Ishikawa (cell line): Measurements from ENCODE around the gene PRPS1.

Experiments
- CEBPB ChIP-seq: IDR thresholded peaks from 2 replicates; pipeline ENCODE4 v1.6.1; 2012
- CREB1 ChIP-seq: IDR thresholded peaks from 2 replicates; pipeline ENCODE4 v1.6.1; 2012; ENCODE audit warnings: low read depth
- EGR1 ChIP-seq: IDR thresholded peaks from 2 replicates; pipeline ENCODE4 v1.6.1; 2012
- EP300 ChIP-seq: IDR thresholded peaks from 2 replicates; pipeline ENCODE4 v1.6.1; 2012; ENCODE audit warnings: borderline replicate concordance
- FOXM1 ChIP-seq: IDR thresholded peaks from 2 replicates; pipeline ENCODE4 v1.6.1; 2012; ENCODE audit warnings: low read depth, borderline replicate concordance
- NFIC ChIP-seq: IDR thresholded peaks from 2 replicates; pipeline ENCODE4 v1.6.1; 2012
- RAD21 ChIP-seq: IDR thresholded peaks from 2 replicates; pipeline ENCODE4 v1.6.1; 2012; ENCODE audit warnings: low read depth
- TAF1 ChIP-seq: IDR thresholded peaks from 2 replicates; pipeline ENCODE4 v1.6.1; 2012; ENCODE audit warnings: low read depth, mild to moderate bottlenecking
- TCF12 ChIP-seq: IDR thresholded peaks from 2 replicates; pipeline ENCODE4 v1.6.1; 2012; ENCODE audit warnings: low read depth
- TEAD4 ChIP-seq: IDR thresholded peaks from 2 replicates; pipeline ENCODE4 v1.6.1; 2012
- YY1 ChIP-seq: IDR thresholded peaks from 2 replicates; pipeline ENCODE4 v1.6.1; 2012; ENCODE audit warnings: low read depth
- ZBTB7A ChIP-seq: IDR thresholded peaks from 2 replicates; pipeline ENCODE4 v1.6.1; 2012; ENCODE audit warnings: low read depth
- TF ChIP-seq, protein P1 (sequence below): IDR thresholded peaks from 2 replicates; pipeline ENCODE4 v1.6.1; 2012
- TF ChIP-seq, protein P2 (sequence below): IDR thresholded peaks from 2 replicates; pipeline ENCODE4 v1.6.1; 2012
- TF ChIP-seq, protein P3 (sequence below): IDR thresholded peaks from 2 replicates; pipeline ENCODE4 v1.6.1; 2012; ENCODE audit warnings: low read depth, mild to moderate bottlenecking

Gene PRPS1

DNA sequence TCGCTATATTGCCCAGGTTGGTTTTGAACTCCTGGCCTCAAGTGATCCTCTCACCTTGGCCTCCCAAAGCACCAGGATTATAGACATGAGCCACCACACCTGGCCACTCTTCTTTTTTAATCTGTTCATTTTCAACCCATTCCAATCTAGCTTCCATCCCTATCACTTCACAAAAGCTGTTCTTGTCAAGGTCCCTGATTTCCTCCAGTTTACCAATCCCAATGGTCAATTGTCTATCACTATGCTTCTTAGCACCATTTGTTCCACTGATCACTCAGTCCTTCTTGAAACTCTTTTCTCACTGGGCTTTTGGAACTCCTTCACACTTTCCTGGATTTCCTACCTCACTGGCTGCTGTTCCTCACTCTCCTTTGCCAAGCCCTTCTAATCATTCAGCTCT lies 38.6 kb downstream of the PRPS1 start:
- TF ChIP-seq CREB1: no peak

DNA sequence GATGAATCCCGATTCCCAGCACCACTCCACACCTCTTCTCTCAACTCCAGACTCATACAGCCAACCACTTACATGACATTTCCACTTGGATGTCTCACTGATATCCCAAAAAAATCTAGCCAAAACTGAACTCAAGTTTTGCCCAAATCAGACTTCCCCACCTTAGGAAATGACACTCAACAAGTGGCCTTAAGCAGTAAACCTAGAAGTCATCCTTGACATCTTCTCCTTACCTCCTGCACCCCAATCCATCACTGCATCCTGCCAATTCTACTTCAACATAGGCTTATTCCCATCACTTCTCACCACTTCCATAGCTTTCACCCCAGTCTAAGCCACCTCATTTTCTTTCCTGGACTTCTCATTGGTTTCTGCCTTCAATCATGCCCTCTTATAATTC lies 39.1 kb downstream of the PRPS1 start:
- no peak for TF ChIP-seq TAF1

DNA sequence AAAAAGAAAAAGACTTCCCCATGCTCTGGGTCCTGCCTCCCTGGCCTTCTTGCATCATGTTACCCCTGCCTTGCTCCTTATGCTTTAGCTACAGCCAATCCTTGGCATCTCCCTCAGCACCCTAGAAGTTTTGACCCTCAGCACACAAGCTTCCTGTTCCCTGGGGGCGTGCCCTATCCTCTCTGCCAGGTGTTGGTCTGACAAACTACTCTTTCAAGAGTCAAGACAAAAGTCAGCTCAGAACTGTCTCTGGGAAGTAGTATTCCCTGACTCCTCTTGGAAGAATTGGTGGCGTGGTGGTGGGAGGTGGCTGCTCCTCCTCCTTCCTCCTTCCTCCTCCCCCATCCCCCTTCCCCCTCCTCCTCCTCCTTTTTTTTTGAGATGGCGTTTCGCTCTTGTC lies 41.0 kb downstream of the PRPS1 start:
- TF ChIP-seq TAF1 (no peak), CEBPB (no peak), NFIC (no peak), EGR1 (no peak), EP300 (no peak), RAD21 (no peak), YY1 (no peak), TCF12 (no peak)
- TF ChIP-seq, protein P1, sequence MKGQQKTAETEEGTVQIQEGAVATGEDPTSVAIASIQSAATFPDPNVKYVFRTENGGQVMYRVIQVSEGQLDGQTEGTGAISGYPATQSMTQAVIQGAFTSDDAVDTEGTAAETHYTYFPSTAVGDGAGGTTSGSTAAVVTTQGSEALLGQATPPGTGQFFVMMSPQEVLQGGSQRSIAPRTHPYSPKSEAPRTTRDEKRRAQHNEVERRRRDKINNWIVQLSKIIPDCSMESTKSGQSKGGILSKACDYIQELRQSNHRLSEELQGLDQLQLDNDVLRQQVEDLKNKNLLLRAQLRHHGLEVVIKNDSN: no peak

DNA sequence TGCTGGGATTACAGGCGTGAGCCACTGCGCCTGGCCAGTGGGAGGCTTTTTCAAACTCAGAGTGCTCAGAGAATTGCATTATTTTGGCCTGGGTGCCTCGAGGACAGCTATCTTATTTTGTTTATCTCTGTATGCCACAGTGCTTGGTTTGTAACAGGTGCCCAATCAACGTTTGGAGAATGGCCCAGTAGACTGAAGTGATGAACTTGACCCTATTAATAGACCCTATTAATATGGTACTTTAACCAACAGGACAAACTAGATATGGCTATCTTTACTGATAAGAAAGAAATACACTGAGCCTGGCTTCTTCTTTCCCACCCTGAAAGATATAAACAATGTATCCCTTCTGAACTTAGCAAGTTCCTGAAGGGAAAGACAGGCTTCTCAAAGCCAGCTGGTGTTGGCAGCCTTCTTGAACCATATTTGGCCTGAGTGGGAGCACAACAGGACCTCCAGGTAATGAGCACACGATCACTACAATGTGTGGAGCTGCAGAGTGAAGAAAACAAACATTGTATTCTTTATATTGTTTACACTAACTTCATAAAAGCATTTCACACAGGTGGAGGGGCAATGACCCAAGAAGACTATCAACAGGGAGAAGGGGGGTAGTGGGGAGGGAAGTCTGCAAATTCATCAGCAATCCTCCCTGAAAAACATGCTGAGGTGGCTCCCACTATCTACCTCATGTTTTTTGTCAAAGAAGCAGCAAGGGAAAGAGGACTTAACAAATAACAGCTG lies 41.7 kb downstream of the PRPS1 start:
- TF ChIP-seq FOXM1: no peak
- TF ChIP-seq TAF1: no peak
- TF ChIP-seq, protein P1: no peak
- TF ChIP-seq YY1: no peak
- TF ChIP-seq TEAD4: no peak
- TF ChIP-seq RAD21: no peak
- no peak for TF ChIP-seq EP300
- TF ChIP-seq CEBPB: no peak
- TF ChIP-seq NFIC: no peak
- no peak for TF ChIP-seq EGR1
- TF ChIP-seq, protein P2, sequence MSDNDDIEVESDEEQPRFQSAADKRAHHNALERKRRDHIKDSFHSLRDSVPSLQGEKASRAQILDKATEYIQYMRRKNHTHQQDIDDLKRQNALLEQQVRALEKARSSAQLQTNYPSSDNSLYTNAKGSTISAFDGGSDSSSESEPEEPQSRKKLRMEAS: no peak

DNA sequence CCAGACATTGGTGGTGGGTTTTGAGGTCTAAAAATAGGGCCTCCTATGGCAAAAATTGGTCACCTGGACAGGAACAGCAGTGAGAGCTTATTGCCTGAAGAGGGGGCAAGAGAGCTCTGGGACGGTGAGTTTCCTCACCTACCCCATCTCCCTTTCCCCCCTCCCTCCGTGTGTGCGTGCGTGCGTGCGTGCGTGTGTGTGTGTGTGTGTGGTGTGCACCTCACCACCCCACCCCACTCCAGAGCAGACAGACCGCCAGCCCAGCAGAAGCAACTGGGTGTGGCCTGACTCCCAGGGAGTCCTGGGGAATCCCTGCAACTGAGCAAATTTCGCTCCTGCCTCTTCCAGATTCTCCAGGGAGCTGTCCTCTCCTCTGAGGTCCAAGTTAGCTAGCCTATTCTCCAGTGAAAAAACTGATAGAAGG lies 44.7 kb downstream of the PRPS1 start:
- TF ChIP-seq RAD21 (peak; percentile 74), NFIC (no peak)

DNA sequence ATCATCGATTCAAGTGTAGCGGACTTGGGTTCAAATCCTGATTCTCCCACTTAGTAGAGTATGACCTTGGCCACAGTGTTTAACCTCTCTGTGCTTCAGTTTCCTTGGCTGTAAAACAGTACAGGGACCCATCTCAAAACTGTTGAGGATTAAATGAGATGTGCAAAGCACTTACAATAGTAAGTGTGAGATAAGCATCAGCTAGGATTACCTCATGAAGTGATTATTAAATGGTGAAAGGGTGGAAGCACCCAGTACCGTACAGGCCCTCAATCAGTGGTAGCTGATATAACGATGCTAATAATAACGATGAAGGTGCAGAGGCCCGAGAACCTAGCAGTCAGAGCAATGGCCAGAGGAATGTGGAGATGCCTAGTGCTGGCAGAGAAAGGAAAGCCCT lies 45.1 kb downstream of the PRPS1 start:
- TF ChIP-seq, protein P1: no peak
- TF ChIP-seq RAD21 (no peak), NFIC (no peak), TAF1 (no peak), CEBPB (no peak), TEAD4 (no peak), CREB1 (no peak), FOXM1 (no peak)
- TF ChIP-seq, protein P2: no peak

DNA sequence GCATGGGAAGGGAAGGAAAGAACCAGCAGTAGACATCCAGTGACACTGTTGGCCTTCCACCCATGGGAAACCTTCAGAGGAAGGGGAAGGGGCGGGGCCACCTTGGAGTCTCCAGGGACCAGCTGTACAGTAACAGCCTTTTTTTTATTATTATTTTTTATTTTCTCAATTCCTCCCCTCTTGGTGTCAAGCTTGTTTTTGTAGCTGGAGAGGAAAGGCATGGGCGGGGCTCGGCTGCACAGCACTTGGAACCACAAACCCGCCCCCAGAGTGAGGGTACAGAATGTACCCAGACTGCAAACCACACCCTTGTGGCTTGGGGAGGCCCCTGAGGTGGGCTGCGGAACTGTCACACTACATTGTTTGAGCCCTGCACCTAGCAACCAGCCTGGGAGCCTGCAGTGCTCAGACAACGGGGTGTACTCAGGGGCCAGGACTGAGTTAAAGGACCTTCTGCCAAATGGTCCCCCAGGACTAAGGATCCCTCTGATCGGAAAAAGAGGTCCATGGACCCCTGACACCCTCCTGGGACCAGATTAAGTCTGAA lies 45.7 kb downstream of the PRPS1 start:
- no peak for TF ChIP-seq EP300
- TF ChIP-seq TAF1: no peak
- TF ChIP-seq ZBTB7A: no peak
- TF ChIP-seq NFIC: no peak
- no peak for TF ChIP-seq CEBPB
- TF ChIP-seq, protein P3, sequence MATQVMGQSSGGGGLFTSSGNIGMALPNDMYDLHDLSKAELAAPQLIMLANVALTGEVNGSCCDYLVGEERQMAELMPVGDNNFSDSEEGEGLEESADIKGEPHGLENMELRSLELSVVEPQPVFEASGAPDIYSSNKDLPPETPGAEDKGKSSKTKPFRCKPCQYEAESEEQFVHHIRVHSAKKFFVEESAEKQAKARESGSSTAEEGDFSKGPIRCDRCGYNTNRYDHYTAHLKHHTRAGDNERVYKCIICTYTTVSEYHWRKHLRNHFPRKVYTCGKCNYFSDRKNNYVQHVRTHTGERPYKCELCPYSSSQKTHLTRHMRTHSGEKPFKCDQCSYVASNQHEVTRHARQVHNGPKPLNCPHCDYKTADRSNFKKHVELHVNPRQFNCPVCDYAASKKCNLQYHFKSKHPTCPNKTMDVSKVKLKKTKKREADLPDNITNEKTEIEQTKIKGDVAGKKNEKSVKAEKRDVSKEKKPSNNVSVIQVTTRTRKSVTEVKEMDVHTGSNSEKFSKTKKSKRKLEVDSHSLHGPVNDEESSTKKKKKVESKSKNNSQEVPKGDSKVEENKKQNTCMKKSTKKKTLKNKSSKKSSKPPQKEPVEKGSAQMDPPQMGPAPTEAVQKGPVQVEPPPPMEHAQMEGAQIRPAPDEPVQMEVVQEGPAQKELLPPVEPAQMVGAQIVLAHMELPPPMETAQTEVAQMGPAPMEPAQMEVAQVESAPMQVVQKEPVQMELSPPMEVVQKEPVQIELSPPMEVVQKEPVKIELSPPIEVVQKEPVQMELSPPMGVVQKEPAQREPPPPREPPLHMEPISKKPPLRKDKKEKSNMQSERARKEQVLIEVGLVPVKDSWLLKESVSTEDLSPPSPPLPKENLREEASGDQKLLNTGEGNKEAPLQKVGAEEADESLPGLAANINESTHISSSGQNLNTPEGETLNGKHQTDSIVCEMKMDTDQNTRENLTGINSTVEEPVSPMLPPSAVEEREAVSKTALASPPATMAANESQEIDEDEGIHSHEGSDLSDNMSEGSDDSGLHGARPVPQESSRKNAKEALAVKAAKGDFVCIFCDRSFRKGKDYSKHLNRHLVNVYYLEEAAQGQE: no peak
- TF ChIP-seq TCF12: no peak
- TF ChIP-seq FOXM1: no peak
- TF ChIP-seq, protein P2: no peak
- TF ChIP-seq TEAD4: no peak
- TF ChIP-seq EGR1: no peak
- no peak for TF ChIP-seq CREB1
- no peak for TF ChIP-seq YY1
- TF ChIP-seq, protein P1: no peak
- TF ChIP-seq RAD21: no peak
